ENCODE data around the gene SEMA3F. TPM values are rescaled to one million over a fixed set of nuclear protein-coding genes. Genes with fewer than 3 reads are reported as not detected.

The SEMA3F gene
- total RNA-seq, 1 donor from 2014 or later, result 14.5 TPM

- TF ChIP-seq EZH2 (IDR thresholded peaks at IDR 0.05) (no peak), CTCF (IDR thresholded peaks at IDR 0.05) (no peak), EZH2phosphoT487 (IDR thresholded peaks at IDR 0.05) (no peak)
- H3K36me3 Mint-ChIP-seq, result peaks cover 2% of the 10 kb centered on the region
- Histone ChIP-seq H2AFZ (replicated peaks) (no peak overlapping the region), H3K79me2 (ENCODE audit: low read depth) (peaks cover 35% of the 10 kb centered on the region), H3K4me1 (peaks cover 39% of the 10 kb centered on the region), H3K9ac (no peak overlapping the region), H3K36me3 (no peaks in the 10 kb centered on the region), H3K9me3 (ENCODE audit: low read depth) (no peaks in the 10 kb centered on the region), H3K27ac (no peak overlapping the region), H4K20me1 (ENCODE audit: low read depth) (peaks cover 74% of the 10 kb centered on the region), H3K4me2 (peak overlapping the region; percentile 94), H3K27me3 (peaks cover 32% of the 10 kb centered on the region), H3F3A (ENCODE audit: low read depth) (no peaks in the 10 kb centered on the region), H3K4me3 (no peak overlapping the region)
- H3K9me3 Mint-ChIP-seq, result peaks cover 7% of the 10 kb centered on the region
- peaks cover 52% of the 10 kb centered on the region for H3K4me1 Mint-ChIP-seq
- peaks cover 25% of the 10 kb centered on the region for H3K27me3 Mint-ChIP-seq (ENCODE audit: insufficient read depth, low read depth)
- peak overlapping the region; percentile 63 for H3K27ac Mint-ChIP-seq
- DNase-seq (ENCODE audit: low spot score), result no peak
- peak overlapping the region; percentile 97 for H3K4me3 Mint-ChIP-seq
Measured at GRCh38 chr3:50157827-50158529, 2.9 kb downstream of the SEMA3F start.

DNA sequence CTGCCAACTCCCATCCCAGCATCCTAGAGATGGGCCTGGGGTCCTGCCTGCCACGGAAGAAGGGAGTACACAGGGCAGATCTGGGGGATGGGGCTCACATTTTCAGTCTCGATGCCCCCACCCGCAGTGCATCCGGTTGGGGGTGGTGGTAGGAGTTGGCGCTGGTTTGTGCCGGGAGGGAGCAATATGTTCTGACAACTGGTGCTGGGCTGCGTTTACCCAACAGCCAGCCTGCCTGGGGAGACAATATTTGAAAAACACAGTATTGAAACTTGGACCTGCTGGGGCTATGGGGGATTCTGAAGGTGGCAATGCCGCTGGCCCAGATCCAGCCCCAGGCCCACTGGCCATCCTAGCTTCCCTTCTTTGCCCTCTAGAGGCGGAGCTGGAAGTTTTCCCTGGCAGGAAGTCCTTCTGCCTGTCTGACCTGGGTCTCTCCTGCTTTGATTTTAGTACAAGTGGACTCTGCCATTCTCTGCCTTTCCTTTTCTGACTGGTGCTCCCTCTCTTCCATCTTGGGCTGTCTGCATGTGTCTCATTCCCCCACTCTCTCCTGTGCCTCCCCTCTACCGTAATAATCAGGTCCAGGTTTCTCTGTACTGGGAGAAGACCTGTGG, 3.5 kb downstream of the SEMA3F start:
- TF ChIP-seq CTCF (IDR thresholded peaks at IDR 0.05), result no peak
- no peak for TF ChIP-seq EZH2phosphoT487 (IDR thresholded peaks at IDR 0.05)
- no peak for TF ChIP-seq EZH2 (IDR thresholded peaks at IDR 0.05)
- Mint-ChIP-seq H3K27ac (peak overlapping the region; percentile 63), H3K27me3 (ENCODE audit: insufficient read depth, low read depth) (peaks cover 20% of the 10 kb centered on the region), H3K9me3 (peaks cover 7% of the 10 kb centered on the region), H3K36me3 (peaks cover 2% of the 10 kb centered on the region), H3K4me1 (peaks cover 52% of the 10 kb centered on the region), H3K4me3 (peak overlapping the region; percentile 97)
- no peaks in the 10 kb centered on the region for H3K36me3 ChIP-seq
- DNase-seq (ENCODE audit: low spot score), result no peak
- no peak overlapping the region for H3K4me2 ChIP-seq
- H3K4me1 ChIP-seq, result peaks cover 39% of the 10 kb centered on the region
- no peak overlapping the region for H2AFZ ChIP-seq (replicated peaks)
- no peak overlapping the region for H3K4me3 ChIP-seq
- H3K9ac ChIP-seq, result no peak overlapping the region
- peaks cover 26% of the 10 kb centered on the region for H3K27me3 ChIP-seq
- H3K79me2 ChIP-seq (ENCODE audit: low read depth), result peaks cover 35% of the 10 kb centered on the region
- peaks cover 80% of the 10 kb centered on the region for H4K20me1 ChIP-seq (ENCODE audit: low read depth)
- no peaks in the 10 kb centered on the region for H3K9me3 ChIP-seq (ENCODE audit: low read depth)
- H3F3A ChIP-seq (ENCODE audit: low read depth), result no peaks in the 10 kb centered on the region
- H3K27ac ChIP-seq, result no peak overlapping the region

GRCh38 chr3:50160561-50160983, 5.4 kb downstream of the SEMA3F start:
- H3K9ac ChIP-seq, result no peak overlapping the region
- H4K20me1 ChIP-seq (ENCODE audit: low read depth), result peaks cover 97% of the 10 kb centered on the region
- Mint-ChIP-seq H3K36me3 (peaks cover 2% of the 10 kb centered on the region), H3K9me3 (peaks cover 4% of the 10 kb centered on the region), H3K4me3 (no peak overlapping the region), H3K27me3 (ENCODE audit: insufficient read depth, low read depth) (peaks cover 18% of the 10 kb centered on the region), H3K4me1 (peaks cover 58% of the 10 kb centered on the region), H3K27ac (no peak overlapping the region)
- peaks cover 34% of the 10 kb centered on the region for H3K79me2 ChIP-seq (ENCODE audit: low read depth)
- H2AFZ ChIP-seq (replicated peaks), result no peak overlapping the region
- DNase-seq (ENCODE audit: low spot score), result peak; percentile 54
- no peak overlapping the region for H3K4me3 ChIP-seq
- no peaks in the 10 kb centered on the region for H3K36me3 ChIP-seq
- H3K4me1 ChIP-seq, result peaks cover 47% of the 10 kb centered on the region
- TF ChIP-seq EZH2 (IDR thresholded peaks at IDR 0.05), result no peak
- no peak for TF ChIP-seq EZH2phosphoT487 (IDR thresholded peaks at IDR 0.05)
- no peak for TF ChIP-seq CTCF (IDR thresholded peaks at IDR 0.05)
- H3F3A ChIP-seq (ENCODE audit: low read depth), result no peaks in the 10 kb centered on the region
- H3K4me2 ChIP-seq, result peak overlapping the region; percentile 22
- H3K27me3 ChIP-seq, result peaks cover 12% of the 10 kb centered on the region
- H3K27ac ChIP-seq, result no peak overlapping the region
- no peaks in the 10 kb centered on the region for H3K9me3 ChIP-seq (ENCODE audit: low read depth)
